Lower lobe of right lung (tissue), 2 donors: ENCODE measurements around the gene TNF. TPM values are rescaled to one million over a fixed set of nuclear protein-coding genes. Genes with fewer than 3 reads are reported as not detected.

ENCODE experiments used
- ATAC-seq, 2 donors: fragments of 200-7000 bp; cut with Tn5 transposase; one replicate each; pipeline ENCODE4 v1.9.1; 2020 to 2022; ENCODE audit warnings: mild to moderate bottlenecking in 2 of 2, moderate library complexity in 2 of 2
- DNase-seq: peaks from one replicate; pipeline ENCODE4 v3.0.0-alpha.2; 2020
- H3K27ac ChIP-seq: fragments of 200-600 bp; one replicate; pipeline ENCODE4 v1.8.0; 2022
- H3K27me3 ChIP-seq: fragments of 200-600 bp; one replicate; pipeline ENCODE4 v1.8.0; 2022; ENCODE audit warnings: low read depth
- H3K36me3 ChIP-seq: fragments of 200-600 bp; one replicate; pipeline ENCODE4 v1.8.0; 2022; ENCODE audit warnings: mild to moderate bottlenecking
- H3K4me1 ChIP-seq: fragments of 200-600 bp; one replicate; pipeline ENCODE4 v1.8.0; 2022
- H3K4me3 ChIP-seq: fragments of 200-600 bp; one replicate; pipeline ENCODE4 v1.8.0; 2022; ENCODE audit warnings: mild to moderate bottlenecking
- H3K9me3 ChIP-seq: fragments of 200-600 bp; one replicate; pipeline ENCODE4 v1.8.0; 2022
- CTCF ChIP-seq: fragments of 200-600 bp; IDR thresholded peaks from one replicate; pipeline ENCODE4 v1.8.0; 2022; ENCODE audit warnings: antibody characterized with exemption, mild to moderate bottlenecking
- intact Hi-C: fragments of 100-400 bp; cut with DNase I; formaldehyde crosslinking; loops from one replicate; pipeline ENCODE4 v1.11.0; 2022
- total RNA-seq: library from RNA; stranded (reverse); fragmentation: NEBNext Ultra II Directional; extraction: Animal tissue kit (Norgen Biotek cat#: 25700); gene quantifications from one replicate; pipeline ENCODE4 v1.2.1, GENCODE V29; 2021
- donor health status: DM: no; HTN: yes; CAD: no; lungs with severe emphysema.

Gene TNF
- total RNA-seq, 1 donor from 2014 or later = 4.5 TPM

GRCh38 chr6:31541059-31541657 is 34.2 kb upstream of the TNF start:
- peak overlapping the region; percentile 90 for H3K27ac ChIP-seq
- ATAC-seq = peak; percentile 57 to 69
- intact Hi-C loops = loop anchor here (10.0 kb wide), 1 partner anchor 54 kb away; the partner anchor contains the start of gene NCR3
- no peak for DNase-seq
- TF ChIP-seq CTCF = no peak
- H3K9me3 ChIP-seq = no peaks in the 10 kb centered on the region
- H3K36me3 ChIP-seq = peaks cover 43% of the 10 kb centered on the region
- peak overlapping the region; percentile 85 for H3K4me3 ChIP-seq
- peaks cover 33% of the 10 kb centered on the region for H3K4me1 ChIP-seq
- H3K27me3 ChIP-seq = no peaks in the 10 kb centered on the region

DNA sequence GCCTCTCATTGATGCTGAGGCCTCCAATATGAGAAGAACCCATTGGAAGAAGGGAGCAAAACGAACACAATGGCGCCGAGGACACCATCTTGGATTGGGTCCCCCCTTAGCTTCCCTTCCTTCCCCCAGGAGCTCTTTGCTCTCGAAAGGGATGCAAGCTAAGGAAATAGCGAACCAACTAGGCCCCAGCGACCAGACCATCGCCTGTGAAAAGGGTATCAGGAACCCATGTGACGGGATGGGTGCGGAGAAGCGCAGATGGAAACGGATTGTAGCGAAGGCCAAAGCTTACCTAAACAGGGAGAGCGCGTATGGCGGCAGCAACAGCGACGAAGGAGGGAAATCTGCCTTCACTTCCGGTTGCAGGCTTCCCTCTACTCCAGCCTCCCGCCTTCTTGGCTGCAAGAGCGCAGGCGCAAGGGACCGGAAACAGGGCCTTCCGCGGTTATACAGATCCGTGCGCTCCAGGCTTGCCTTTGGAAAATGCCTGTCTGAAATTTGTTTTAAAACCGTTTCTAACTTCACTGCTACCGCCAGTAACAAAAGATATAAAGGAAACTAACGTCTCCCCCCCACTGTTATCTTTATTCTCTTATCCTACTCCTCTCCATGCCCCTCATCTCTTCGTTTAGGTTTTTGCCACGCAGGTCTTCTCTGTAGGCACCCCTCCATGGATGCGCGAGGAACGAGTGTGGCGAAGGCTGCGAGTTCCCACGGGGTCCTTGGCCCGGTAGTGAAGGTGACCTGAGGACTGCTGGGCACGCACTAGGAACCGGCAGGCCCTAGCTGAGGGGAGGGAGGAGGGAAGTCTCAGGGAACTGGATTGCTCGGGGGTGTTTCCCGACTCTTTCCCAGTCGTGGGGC is 33.5 kb upstream of the TNF start, which contains the start of gene DDX39B:
DDX39B (minus strand) TSS at position 346 of the 864 bp plus-strand sequence. CDS start 1,471 bp downstream, outside the sequence.
- Histone ChIP-seq H3K27ac (peak within 1 kb of the TSS; percentile 90), H3K27me3 (no peaks in the 10 kb centered on the region), H3K9me3 (no peaks in the 10 kb centered on the region), H3K4me1 (peaks cover 39% of the 10 kb centered on the region), H3K36me3 (peaks cover 36% of the 10 kb centered on the region), H3K4me3 (peak within 1 kb of the TSS; percentile 85)
- TF ChIP-seq CTCF = no peak
- intact Hi-C loops = loop anchor here (10.0 kb wide), 1 partner anchor 53 kb away; the partner anchor contains the start of gene NCR3
- ATAC-seq (peak; percentile 96), DNase-seq (peak; percentile 96)

DNA sequence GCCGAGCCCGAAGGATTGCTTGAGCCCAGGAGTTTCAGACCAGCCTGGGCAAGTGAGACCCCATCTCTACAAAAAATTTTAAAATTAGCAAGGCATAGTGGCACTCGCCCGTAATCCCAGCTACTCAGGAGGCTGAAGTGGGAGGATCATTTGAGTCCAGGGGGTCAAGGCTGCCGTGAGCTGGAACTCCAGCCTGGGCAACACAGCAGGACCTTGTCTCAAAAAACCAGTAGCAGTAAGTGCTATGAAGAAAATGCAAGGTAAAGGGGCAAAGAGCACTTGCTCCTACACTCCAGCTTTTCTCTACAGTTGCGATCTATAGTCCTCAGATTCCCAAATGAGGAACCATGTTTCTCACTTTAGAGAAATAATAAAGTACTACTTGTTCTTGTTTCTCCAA is 31.7 kb upstream of the TNF start:
- Histone ChIP-seq H3K4me3 (no peak overlapping the region), H3K9me3 (no peaks in the 10 kb centered on the region), H3K36me3 (peaks cover 18% of the 10 kb centered on the region), H3K27ac (no peak overlapping the region), H3K4me1 (peaks cover 46% of the 10 kb centered on the region), H3K27me3 (no peaks in the 10 kb centered on the region)
- ATAC-seq (no peak), DNase-seq (no peak)
- TF ChIP-seq CTCF = no peak
- intact Hi-C loops = loop anchor here (10.0 kb wide), 1 partner anchor 51 kb away; the partner anchor contains the start of gene NCR3

GRCh38 chr6:31544676-31545075 is 30.7 kb upstream of the TNF start:
- TF ChIP-seq CTCF = no peak
- no peaks in the 10 kb centered on the region for H3K27me3 ChIP-seq

GRCh38 chr6:31545291-31545690 is 30.1 kb upstream of the TNF start:
- H3K4me3 ChIP-seq = no peak overlapping the region
- no peaks in the 10 kb centered on the region for H3K9me3 ChIP-seq
- DNase-seq = no peak
- peaks cover 36% of the 10 kb centered on the region for H3K4me1 ChIP-seq
- H3K27ac ChIP-seq = no peak overlapping the region
- no peak for TF ChIP-seq CTCF
- peaks cover 17% of the 10 kb centered on the region for H3K36me3 ChIP-seq
- H3K27me3 ChIP-seq = no peaks in the 10 kb centered on the region
- intact Hi-C loops = loop anchor here (10.0 kb wide), 1 partner anchor 50 kb away; the partner anchor contains the start of gene NCR3
- ATAC-seq = no peak

More at GRCh38 chr6:31544676-31545075, 30.7 kb upstream of the TNF start:
- H3K36me3 ChIP-seq = peaks cover 17% of the 10 kb centered on the region
- no peaks in the 10 kb centered on the region for H3K9me3 ChIP-seq
- ATAC-seq (no peak), DNase-seq (no peak)
- intact Hi-C loops = loop anchor here (10.0 kb wide), 1 partner anchor 50 kb away; the partner anchor contains the start of gene NCR3
- peaks cover 42% of the 10 kb centered on the region for H3K4me1 ChIP-seq
- no peak overlapping the region for H3K4me3 ChIP-seq
- no peak overlapping the region for H3K27ac ChIP-seq
